HG03066 (cell line): ENCODE results near the gene PLVAP.

Experiments used
- ATAC-seq: cut with Tn5 transposase; IDR thresholded peaks from one replicate; pipeline ENCODE4 v1.9.1; 2021; ENCODE audit warnings: low read depth; ENCODE audit not compliant: unreplicated experiment

Gene PLVAP

DNA sequence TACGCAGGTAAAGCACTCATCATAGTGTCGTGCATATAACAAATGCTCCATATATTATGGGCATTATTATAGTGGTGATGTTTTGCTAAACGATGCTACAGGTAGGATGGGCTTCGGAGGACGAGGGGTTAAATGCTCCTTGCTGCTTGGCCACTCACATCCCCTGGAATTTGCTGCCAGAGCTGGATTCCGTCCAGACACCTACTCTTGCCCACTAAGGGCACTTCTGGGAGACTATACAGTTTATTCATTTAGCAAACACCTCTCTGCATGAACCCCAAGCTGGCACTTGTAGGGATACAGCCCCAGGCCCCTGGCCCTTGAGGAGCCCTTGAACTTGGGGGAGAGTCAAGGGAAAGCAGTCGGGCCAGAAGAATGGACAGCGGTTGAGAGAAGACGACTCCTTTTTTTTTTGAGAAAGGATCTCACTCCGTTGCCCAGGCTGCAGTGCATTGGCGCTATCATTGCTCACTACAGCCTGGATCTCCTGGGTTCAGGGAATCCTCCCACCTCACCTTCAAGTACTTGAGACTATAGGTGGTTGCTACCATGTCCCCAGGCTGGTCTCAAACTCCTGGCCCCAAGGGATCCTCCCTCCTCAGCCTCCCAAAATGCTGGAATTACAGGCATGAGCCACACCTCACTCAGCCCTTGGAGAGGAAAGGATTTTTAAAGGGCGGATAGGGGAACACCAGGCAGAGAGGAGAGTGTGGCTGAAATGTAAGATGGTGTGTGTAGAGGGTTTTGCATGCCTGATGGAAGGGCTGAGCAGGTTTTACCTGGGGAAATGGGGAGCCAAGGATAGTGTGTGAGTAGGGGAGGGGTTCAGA is 72.5 kb downstream of the PLVAP start:
- no peak for ATAC-seq

DNA sequence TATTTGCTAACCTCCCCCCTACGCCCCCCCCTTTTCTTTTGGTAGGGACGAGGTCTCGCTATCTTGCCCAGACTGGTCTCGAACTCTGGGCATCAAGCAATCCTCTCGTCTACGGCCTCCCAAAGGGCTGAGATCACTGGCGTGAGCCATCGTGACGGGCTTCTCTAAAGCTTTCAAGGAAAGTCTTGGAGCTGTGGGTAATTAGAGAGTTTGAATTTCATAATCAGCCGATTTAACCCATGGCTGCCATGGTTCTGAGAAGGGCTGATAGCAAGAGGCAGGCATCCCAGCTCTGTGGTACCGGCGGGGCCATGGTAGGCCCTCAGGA is 73.2 kb downstream of the PLVAP start:
- no peak for ATAC-seq

DNA sequence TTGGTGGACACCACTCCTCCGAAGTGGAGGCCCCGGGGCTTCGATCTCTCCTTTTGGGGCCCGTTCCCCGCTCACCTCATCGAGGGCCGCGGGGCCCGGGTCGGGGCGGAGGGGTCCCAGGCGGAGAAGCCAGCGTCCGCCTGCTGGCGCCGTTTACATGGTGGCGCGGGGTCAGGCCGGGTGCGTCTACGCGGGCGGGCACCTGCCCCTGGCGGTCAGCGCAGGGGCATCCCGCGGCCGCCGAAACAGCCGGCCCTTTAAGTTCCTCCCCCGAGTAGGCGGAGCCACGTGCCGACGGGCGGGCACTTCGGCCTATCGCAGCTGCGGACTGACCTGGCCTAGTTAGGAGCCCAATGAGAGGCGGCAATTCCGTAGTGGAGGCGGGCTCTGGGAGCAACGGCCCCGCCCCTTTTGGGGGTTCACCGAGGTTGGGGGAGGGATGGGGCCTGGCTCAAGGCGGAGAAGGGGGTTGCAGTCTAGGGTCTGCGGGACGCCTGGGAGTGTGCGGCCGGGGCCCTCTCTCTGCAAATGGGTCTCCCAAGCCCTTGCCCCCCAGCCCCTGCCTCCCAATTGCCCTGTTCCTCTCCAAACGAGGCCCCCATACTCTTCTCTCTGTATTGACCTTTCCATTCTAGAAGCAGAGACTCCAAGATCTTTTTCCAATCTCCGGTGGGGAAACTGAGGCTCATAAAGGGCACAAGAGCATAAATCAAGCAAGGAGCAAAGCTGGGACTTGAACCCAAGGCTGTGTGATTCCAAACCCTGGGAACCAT is 73.8 kb downstream of the PLVAP start, which contains the start of gene ABHD8:
ABHD8 (minus strand) TSS at position 259 of the 773 bp plus-strand sequence. CDS start 1,809 bp downstream, outside the sequence.
- peak; percentile 44 for ATAC-seq

DNA sequence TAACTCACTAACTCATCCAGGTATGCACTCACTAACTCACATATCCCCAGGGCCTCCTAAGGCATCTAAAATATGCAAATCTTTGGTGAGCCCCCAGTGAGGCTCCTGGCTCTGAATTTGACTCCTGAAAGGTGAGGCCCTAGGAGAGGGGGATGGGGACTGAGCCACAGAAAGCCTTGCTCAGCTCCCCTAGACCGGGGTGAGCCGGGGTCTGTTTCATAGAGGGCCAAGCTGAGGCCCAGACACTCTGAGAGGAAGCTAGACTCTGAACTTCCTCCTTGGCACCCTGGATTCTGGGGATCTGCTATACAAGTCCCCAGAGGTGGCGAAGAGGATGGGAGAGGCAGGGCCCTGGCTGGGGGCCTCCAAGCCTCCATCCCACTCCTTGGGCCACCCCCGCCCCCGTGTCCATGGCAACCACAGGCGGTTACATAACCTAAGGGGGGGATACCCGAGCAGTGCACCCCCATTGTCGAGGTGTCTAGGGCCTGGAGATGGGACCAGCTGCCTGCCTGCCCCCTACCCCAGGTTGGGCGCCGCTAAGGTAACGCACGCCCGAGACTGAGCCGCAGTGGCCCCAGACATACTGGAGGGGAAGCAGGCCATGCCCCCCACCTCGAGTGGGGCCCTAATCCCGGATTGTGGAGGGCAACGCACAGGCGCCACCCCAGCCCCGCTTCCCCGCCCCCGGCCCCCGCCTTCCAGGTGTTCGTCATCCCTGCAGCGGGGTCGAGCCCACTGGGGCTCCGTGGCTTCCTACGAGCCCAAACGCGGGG is 74.6 kb downstream of the PLVAP start:
- no peak for ATAC-seq
